GM21619 (cell line): ENCODE data around the gene CYB5R4.

Experiments
- ATAC-seq: cut with Tn5 transposase; IDR thresholded peaks from one replicate; pipeline ENCODE4 v1.9.1; 2021; ENCODE audit not compliant: unreplicated experiment

Gene CYB5R4

DNA sequence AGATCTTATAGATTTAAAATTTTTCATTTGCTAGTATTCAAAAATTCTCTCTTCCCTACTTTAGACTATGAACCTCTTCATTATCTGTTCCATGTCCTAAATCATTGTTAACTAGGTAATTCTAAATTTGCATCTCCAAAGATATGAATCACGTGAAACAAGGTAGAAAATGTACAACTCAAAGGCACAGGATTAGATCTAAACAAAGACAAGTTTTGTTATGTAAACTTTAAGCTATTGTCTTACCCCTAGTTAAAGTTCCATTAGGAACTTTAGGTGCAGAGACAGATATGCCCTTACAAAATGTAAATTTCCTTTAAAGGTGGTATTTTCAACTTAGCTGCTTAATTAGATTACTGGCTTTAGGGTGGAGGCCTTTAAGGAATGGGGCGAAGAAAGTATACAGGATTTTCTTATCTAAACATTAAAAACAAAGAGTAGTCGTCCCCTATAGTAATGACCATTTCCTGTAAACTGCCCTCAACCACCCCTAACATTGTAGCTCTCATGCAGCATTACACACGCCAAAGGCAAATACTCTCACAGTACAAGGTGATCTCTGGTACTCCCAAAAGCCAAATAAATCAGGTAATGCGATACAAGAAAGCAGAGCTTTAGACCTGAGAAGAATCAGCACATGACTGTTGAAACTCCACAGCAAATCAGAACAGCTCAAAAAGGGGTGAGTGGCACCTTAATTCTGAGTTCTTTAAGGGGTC, 116.7 kb downstream of the CYB5R4 start:
- no peak for ATAC-seq

DNA sequence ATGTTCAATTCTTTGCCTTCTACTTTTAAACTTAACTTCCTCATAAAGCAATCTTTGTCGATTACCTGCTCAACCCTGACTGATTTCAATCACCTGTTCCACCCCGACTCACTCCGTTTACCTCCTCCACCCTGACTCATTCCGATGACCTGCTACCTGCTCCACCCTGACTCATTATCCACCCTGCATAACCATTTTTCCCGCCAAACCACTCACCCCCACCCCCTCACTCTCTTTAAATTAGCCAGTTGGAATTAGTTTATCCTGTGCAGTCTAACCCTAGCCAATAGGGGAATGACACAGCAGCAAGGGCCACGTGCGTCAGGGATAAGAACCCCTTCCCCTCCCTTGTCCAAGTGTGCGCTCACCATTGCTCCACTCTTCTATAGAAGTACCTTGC, 117.4 kb downstream of the CYB5R4 start:
- ATAC-seq, result no peak

DNA sequence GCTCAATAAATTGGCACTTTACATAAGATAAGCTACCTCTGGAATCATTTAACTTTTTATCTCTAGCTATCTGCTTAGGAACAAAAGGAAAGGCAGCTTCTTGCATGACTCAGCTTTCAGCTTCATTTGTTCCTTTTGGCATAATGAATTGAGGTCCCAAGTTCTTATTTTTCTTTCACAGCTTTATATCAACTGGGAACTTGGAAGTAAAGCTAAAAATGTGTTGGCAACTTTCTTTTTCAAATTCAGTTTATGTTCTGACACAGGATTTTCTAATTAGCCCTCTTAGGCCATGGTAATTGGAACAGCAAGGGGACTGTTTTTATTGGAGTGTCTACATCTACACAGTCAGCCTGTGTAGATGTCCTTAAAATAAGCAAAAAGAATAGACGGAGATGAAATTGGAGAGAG, 118.8 kb downstream of the CYB5R4 start:
- ATAC-seq, result no peak

DNA sequence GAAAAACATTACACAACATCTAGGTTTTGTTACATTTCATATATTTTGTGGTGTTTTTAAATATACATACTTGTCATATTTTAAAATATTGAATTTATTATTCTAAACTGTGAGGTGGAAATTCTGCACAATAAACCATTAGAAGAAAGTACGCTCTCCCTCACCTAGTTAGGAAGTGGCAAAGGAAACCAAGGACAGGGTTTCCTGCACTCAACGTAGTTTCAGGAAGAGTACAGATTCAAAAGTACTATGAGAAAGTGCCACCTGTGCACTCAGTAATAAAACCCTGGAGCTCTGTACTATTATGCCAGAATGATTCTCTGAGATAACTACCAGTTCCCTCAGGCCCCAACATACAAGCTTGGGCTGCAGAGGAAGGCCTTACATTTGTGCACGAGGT, 119.5 kb downstream of the CYB5R4 start:
- no peak for ATAC-seq

DNA sequence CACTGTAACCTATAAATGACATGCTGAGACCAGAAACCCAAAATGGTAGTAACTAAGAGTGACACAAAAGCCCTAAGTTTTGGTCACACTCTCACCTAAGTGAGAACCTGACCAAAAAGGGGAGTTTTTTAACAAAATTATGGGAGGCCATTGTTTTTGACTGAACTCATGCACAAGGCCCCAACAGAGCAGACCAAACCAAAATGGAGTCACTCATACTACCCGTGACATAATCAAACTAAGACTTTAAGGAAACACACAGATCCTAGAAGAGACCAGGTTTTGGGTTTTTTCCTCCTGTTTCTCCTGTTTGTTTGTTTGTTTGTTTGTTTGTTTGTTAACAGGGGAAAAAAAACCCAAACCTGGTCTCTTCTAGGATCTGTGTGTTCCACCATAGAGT, 124.9 kb downstream of the CYB5R4 start:
- ATAC-seq, result no peak

DNA sequence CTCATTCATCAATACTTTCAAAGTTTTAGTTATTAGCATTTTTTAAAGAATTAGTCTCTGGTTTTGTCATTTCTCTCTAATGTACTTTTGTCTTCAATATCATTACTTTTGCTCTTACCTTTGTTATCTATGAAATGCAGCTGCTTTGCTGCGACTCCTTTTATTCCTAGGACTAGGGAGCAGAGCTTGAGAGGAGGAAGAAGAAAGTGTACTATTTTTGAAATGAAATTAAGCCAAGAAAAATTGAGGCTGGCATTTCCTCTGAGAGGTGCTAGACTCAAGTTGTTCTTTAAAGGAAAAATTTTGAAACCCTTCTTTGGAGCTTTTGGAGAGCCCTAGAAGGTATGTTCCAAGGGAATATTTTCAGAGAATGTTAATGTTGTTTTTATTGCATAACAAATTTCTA, 125.8 kb downstream of the CYB5R4 start:
- no peak for ATAC-seq

DNA sequence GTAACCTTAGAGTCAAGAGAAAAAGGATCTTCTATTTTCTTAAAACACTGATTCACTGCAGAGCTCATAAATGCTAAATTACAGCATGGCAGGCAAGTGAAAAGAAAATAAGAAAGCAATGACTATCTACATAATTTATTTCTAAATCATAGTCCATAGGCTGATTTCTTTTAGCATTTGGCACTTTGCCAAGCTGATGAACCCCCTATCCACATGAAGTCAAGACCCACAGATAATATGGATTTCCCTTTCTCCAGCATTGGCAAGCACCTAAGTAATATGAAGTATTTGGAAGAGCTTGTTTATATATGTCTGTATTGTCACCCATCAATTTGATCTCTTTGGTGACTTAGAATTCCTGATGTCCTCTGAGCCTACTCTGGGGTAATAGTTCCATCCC, 126.2 kb downstream of the CYB5R4 start:
- ATAC-seq, result no peak

DNA sequence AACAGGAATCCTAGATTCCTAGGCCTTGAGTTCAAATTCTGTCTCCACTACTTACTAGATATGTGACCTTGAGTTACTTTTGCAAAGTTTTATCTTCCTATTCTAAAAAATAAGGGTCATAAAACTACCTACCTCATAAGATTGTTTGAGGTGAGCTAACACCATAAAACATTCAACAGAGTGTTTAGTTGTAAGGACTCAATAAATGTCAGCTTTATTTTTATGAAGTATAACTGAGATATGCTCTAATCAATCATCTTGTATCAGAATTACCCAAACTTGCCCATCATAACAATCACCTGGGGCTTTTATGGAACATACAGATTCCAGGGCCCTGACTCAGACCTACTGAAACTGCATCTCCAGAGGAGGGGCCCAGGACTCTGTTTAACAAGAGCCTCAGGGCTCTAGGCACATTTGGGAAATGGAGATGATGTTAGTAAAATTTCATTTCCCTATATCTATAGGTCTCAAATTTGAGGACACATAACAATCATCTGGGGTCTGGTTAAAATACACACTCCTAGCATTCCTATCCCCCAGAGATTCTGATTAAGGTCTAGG, 138.6 kb downstream of the CYB5R4 start:
- ATAC-seq, result no peak

DNA sequence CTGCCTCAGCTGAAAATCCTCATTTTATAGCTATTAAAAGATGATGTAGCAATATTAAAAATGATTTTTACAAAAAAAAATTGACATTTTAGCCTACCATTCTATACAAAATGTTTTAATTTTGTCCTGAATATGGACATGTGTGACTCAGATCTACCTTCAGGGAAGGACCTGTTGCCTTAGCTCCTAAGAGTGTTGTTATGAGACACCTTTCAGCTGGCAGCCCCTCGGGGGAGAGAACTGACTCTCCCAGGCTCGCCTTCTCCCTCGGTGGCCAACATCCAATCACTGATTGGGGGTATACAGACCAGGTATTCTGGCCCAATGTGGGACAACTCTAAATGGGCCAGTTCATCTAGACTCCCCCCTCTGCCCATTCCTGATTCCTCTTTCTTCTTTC, 141.6 kb downstream of the CYB5R4 start:
- ATAC-seq, result no peak

DNA sequence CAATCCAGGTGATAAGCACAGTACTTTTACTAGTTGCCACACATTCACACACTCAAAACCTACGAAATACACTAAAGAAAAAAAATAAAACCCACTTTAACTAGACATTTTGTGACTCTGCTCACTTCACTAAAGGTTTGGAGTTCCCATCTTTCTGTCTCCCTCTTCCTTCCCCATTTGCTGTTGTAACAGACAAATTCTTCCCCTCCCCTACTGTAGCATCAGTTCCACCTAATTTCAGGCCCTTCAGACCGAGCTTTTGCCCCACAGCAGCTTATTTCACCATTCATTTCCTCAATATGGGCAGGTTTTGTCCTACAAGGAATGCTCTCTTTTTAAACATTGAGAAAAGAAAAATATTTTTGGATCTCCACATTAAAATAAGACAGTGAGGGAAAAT, 142.7 kb downstream of the CYB5R4 start:
- no peak for ATAC-seq

DNA sequence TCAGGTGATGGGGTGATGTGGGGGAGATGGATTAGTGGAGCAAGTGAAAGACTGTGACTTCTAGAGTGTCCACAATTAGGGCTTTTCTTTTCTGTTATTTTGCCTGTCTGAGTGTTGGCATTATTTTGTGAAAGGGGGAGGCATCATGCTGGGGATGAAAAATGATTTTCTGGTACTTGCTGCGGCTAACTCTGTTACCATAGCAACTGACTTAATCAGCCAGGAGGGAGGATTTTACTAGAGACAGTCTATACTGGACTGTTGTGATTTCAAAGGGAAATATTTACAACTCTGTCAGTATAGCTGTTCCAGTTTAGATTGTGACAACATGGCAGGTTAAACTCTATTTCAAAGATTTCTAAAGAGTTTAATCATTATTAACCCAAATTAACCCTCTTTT, 143.6 kb downstream of the CYB5R4 start:
- no peak for ATAC-seq

DNA sequence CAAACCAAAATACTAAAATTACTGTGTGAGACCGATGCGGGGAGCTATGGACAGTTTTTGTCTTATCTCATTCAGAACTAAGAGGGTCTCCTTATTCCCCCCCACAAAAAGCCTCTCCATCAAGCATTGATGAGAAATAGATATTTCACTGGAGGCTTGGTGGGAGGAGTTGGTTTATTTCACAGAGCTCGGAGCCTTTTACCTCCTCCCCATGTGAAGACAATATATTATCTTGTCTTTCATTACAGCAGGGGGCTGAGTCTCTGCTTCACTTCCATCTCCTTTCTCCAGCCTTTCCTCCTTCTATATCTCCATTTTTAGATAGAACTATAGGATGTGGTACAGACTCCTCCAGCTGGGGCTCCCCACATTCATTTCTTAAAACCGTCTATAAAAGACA, 144.2 kb downstream of the CYB5R4 start:
- no peak for ATAC-seq

DNA sequence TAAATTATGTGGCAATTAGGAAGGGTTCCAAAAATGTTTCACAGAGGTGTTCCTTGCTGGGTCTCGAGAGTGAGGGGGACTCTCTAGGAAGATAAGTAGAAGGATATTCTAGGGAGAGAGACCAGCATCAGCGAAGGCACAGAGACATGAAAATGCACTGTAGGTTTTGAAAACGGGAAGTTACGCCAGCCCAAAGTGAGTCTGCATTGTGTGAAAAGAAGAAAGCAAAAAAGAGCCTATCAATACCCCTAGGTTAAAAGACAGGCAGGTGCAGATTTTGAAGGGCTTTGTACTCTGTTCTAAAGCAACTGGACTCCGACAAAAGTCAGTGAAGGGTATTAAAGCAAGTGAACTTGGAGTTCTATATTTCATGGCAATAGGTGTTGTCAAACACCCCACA, 148.4 kb downstream of the CYB5R4 start:
- ATAC-seq, result no peak

DNA sequence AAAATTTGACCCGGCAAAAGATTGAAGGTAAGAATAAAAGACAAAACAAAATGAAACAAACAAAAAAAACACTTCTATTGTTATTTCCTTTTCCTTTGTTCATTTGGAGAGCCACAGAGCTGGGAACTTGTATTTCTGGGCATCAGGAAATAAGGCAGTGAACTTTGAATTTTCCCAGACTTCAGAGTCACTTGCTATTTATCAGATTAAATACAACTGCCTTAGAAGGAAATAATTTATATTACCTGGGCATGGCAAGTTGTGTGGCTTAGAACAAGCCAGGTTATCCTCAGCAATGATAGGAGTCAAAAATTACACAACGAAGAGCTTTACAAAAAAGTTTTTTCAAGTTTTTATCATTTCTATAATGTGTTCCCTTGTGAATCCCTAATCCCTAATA, 153.9 kb downstream of the CYB5R4 start:
- no peak for ATAC-seq

DNA sequence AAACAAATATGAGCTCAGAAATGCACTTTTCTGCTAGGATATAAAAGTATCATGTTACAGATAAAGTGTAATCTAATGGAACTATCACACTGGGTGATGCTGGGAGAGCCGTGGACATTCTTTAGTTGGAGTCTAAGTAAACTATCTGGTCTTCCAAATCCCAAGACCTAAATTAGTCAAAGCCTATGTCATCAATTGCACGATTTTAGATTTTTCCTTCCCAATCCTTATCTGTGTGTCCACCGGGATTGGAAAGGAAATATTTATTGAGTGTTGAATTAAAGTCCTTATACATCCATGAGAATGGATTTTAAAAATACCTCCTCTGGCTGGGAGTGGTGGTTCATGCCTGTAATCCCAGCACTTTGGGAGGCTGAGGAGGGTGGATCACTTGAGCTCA, 154.4 kb downstream of the CYB5R4 start:
- no peak for ATAC-seq

DNA sequence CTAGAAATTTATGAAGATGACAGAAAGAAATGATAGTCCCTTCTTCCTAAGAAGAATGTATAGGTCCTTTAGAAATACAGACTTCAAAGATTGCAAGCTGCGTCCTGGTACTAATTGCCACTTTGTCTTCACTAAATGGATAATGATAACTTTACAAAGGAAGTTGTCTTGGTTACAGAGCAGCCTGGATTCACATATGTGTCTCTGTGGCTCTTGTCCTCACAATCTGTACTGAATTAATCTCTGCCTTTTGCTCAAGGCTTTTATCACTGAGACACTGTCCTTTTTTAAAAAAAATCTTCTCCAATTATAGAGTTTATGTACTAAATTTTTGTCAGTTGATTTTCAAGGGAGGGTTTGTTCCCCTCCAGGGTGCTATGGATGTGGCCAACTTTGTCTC, 156.5 kb downstream of the CYB5R4 start:
- ATAC-seq, result no peak
